OCI-LY1 (cell line): ENCODE measurements around the gene DUS3L.

Experiments used
- H2AFZ ChIP-seq: fragments of 200-600 bp; sonication (generic), shearing (Covaris generic); 2 replicates; pipeline ENCODE4 v1.6.0; 2014; ENCODE audit warnings: antibody characterized with exemption, mild to moderate bottlenecking, low read length
- H3F3A ChIP-seq: fragments of 200-600 bp; sonication (generic), shearing (Covaris generic); 2 replicates; pipeline ENCODE4 v1.6.0; 2014; ENCODE audit warnings: mild to moderate bottlenecking, antibody characterized with exemption, low read length, moderate library complexity; ENCODE audit not compliant: insufficient read depth
- H3K27ac ChIP-seq: fragments of 200-600 bp; sonication (generic); 2 replicates; pipeline ENCODE4 v1.5.1; 2014; ENCODE audit warnings: low read length, mixed run types, mild to moderate bottlenecking, low read depth; ENCODE audit not compliant: poor library complexity, severe bottlenecking
- H3K27me3 ChIP-seq: fragments of 200-600 bp; sonication (generic); 2 replicates; pipeline ENCODE4 v1.6.0; 2014; ENCODE audit warnings: antibody characterized with exemption, mild to moderate bottlenecking, low read length, moderate library complexity; ENCODE audit not compliant: insufficient read depth
- H3K36me3 ChIP-seq: fragments of 200-600 bp; sonication (generic); 2 replicates; pipeline ENCODE4 v1.6.1; 2014; ENCODE audit warnings: mild to moderate bottlenecking, antibody characterized with exemption, low read length, moderate library complexity, mixed read lengths; ENCODE audit not compliant: insufficient read depth
- H3K4me1 ChIP-seq: fragments of 200-600 bp; sonication (generic); 2 replicates; pipeline ENCODE4 v1.5.1; 2014; ENCODE audit warnings: mild to moderate bottlenecking, low read length, moderate library complexity; ENCODE audit not compliant: insufficient read depth, severe bottlenecking
- H3K4me2 ChIP-seq: fragments of 200-600 bp; sonication (generic), shearing (Covaris generic); 2 replicates; pipeline ENCODE4 v1.6.1; 2014; ENCODE audit warnings: low read length
- H3K4me3 ChIP-seq: fragments of 200-600 bp; sonication (generic); 2 replicates; pipeline ENCODE4 v1.5.1; 2014; ENCODE audit warnings: low read length, low read depth, mild to moderate bottlenecking, mixed read lengths; ENCODE audit not compliant: poor library complexity, severe bottlenecking
- H3K79me2 ChIP-seq: fragments of 200-600 bp; shearing (Covaris generic); 2 replicates; pipeline ENCODE4 v1.6.1; 2016; ENCODE audit warnings: mixed run types, low read length, mixed read lengths; ENCODE audit not compliant: insufficient read depth
- H3K9ac ChIP-seq: fragments of 200-600 bp; sonication (generic), shearing (Covaris generic); 2 replicates; pipeline ENCODE4 v1.6.1; 2014; ENCODE audit warnings: mild to moderate bottlenecking, low read length, mixed read lengths
- H3K9me2 ChIP-seq: fragments of 200-600 bp; sonication (generic), shearing (Covaris generic); 2 replicates; pipeline ENCODE4 v1.6.1; 2014; ENCODE audit warnings: low read depth, mild to moderate bottlenecking, low read length, mixed read lengths
- H3K9me3 ChIP-seq: fragments of 200-600 bp; shearing (Covaris generic); 2 replicates; pipeline ENCODE4 v1.6.1; 2014; ENCODE audit warnings: low read length, mixed read lengths
- H4K20me1 ChIP-seq: fragments of 200-600 bp; sonication (generic), shearing (Covaris generic); 2 replicates; pipeline ENCODE4 v1.6.0; 2016; ENCODE audit warnings: mild to moderate bottlenecking, low read length; ENCODE audit not compliant: insufficient read depth
- CTCF ChIP-seq: fragments of 200-600 bp; sonication (generic), shearing (Covaris generic); IDR thresholded peaks from 2 replicates; pipeline ENCODE4 v1.5.1; 2017; ENCODE audit warnings: mild to moderate bottlenecking, antibody characterized with exemption, low read length, moderate library complexity, mixed read lengths
- EZH2 ChIP-seq: fragments of 200-600 bp; sonication (generic), shearing (Covaris generic); IDR thresholded peaks from 2 replicates; pipeline ENCODE4 v1.8.0; 2017; ENCODE audit warnings: borderline replicate concordance, mixed run types, mild to moderate bottlenecking, antibody characterized with exemption, low read length, moderate library complexity, mixed read lengths

The DUS3L gene

GRCh38 chr19:5809053-5809452, 18.1 kb upstream of the DUS3L start:
- Histone ChIP-seq H2AFZ (no peak overlapping the region), H3K9ac (no peak overlapping the region), H3K9me2 (no peaks in the 10 kb centered on the region), H4K20me1 (no peaks in the 10 kb centered on the region), H3K36me3 (no peaks in the 10 kb centered on the region), H3K4me2 (no peak overlapping the region), H3K79me2 (no peaks in the 10 kb centered on the region), H3K9me3 (no peaks in the 10 kb centered on the region), H3K4me3 (no peak overlapping the region), H3K27me3 (no peaks in the 10 kb centered on the region; the same call in 1 of the 2 replicates), H3K4me1 (peaks cover 12% of the 10 kb centered on the region), H3F3A (no peaks in the 10 kb centered on the region), H3K27ac (no peak overlapping the region)
- TF ChIP-seq EZH2 (no peak), CTCF (no peak)

- Histone ChIP-seq H2AFZ (no peak overlapping the region), H3K9me3 (no peaks in the 10 kb centered on the region), H3K27ac (no peak overlapping the region), H3K4me1 (peaks cover 18% of the 10 kb centered on the region), H3F3A (no peaks in the 10 kb centered on the region), H3K36me3 (no peaks in the 10 kb centered on the region), H3K4me2 (no peak overlapping the region), H3K79me2 (no peaks in the 10 kb centered on the region), H3K27me3 (no peaks in the 10 kb centered on the region; the same call in 1 of the 2 replicates), H3K9me2 (no peaks in the 10 kb centered on the region), H3K9ac (no peak overlapping the region), H4K20me1 (no peaks in the 10 kb centered on the region), H3K4me3 (no peak overlapping the region)
- TF ChIP-seq EZH2 (no peak), CTCF (no peak)
Measured at GRCh38 chr19:5808120-5808816, 17.3 kb upstream of the DUS3L start.

GRCh38 chr19:5806905-5807304, 15.9 kb upstream of the DUS3L start:
- Histone ChIP-seq H3K79me2 (no peaks in the 10 kb centered on the region), H3K9me3 (no peaks in the 10 kb centered on the region), H3K9ac (no peak overlapping the region), H3K4me3 (no peak overlapping the region), H3K9me2 (no peaks in the 10 kb centered on the region), H2AFZ (no peak overlapping the region), H3K4me2 (no peak overlapping the region), H3K36me3 (no peaks in the 10 kb centered on the region), H3F3A (no peaks in the 10 kb centered on the region), H4K20me1 (no peaks in the 10 kb centered on the region), H3K4me1 (peaks cover 18% of the 10 kb centered on the region), H3K27ac (no peak overlapping the region), H3K27me3 (no peaks in the 10 kb centered on the region; the same call in 1 of the 2 replicates)
- TF ChIP-seq EZH2 (no peak), CTCF (no peak)
